Measurements from ENCODE around the gene LIN28B.

The LIN28B gene

DNA sequence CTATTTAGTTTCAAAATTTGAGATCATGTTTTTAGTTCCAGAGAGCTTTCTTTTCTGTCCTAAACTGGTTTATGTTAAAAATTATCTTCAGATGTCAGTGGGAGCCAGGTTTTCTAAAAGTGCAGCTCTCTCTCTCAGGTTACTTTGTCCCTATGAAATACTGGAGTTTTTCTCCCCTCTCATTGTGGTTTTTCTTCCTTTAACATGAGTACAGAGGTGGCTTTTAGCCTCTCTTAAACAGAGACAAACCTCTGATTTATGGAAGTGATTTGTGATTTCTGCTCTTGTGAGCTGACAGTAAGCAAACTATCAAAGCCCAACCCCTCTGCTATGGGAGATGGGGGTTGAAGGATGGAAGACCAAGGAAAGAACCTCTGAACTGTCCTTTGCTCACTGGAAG, 85.7 kb downstream of the LIN28B start:
- Histone ChIP-seq H4K20me1 (ENCODE audit: insufficient read depth) (no peaks in the 10 kb centered on the region), H3K79me2 (ENCODE audit: insufficient read depth, low read depth) (no peaks in the 10 kb centered on the region), H2AFZ (ENCODE audit: low read depth) (no peak overlapping the region), H3K4me1 (ENCODE audit: low read depth, poor library complexity, severe bottlenecking) (no peaks in the 10 kb centered on the region), H3K4me2 (no peak overlapping the region), H3K27ac (no peak overlapping the region), H3K27me3 (ENCODE audit: insufficient read depth, low read depth) (no peaks in the 10 kb centered on the region), H3K9ac (no peak overlapping the region), H3K4me3 (IDR thresholded peaks at IDR 0.05; ENCODE audit: insufficient read depth, low read depth, low read length) (no peak overlapping the region), H3K36me3 (ENCODE audit: insufficient read depth) (no peaks in the 10 kb centered on the region)
- TF ChIP-seq, protein P1, sequence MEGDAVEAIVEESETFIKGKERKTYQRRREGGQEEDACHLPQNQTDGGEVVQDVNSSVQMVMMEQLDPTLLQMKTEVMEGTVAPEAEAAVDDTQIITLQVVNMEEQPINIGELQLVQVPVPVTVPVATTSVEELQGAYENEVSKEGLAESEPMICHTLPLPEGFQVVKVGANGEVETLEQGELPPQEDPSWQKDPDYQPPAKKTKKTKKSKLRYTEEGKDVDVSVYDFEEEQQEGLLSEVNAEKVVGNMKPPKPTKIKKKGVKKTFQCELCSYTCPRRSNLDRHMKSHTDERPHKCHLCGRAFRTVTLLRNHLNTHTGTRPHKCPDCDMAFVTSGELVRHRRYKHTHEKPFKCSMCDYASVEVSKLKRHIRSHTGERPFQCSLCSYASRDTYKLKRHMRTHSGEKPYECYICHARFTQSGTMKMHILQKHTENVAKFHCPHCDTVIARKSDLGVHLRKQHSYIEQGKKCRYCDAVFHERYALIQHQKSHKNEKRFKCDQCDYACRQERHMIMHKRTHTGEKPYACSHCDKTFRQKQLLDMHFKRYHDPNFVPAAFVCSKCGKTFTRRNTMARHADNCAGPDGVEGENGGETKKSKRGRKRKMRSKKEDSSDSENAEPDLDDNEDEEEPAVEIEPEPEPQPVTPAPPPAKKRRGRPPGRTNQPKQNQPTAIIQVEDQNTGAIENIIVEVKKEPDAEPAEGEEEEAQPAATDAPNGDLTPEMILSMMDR (conservative IDR thresholded peaks at IDR 0.05; ENCODE audit: low read depth, low read length), result no peak

DNA sequence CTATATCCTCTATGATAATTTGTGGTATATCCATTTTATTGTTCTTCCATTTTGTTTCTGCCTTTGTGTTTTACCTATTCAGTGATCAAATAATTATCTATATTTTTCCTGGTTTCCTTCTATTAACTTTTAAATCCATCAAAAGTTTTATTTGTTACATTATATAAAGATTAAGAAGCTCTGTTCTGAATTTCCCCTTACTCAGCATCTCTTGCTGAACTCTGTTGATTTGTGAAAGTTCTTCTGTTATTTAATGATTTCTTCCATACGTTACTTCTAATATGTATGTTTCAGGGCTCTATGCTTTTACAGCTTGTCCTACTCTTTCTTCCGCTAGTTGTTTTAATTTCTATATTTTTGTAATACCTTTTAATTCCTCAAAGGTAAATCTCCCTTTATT, 87.1 kb downstream of the LIN28B start:
- no peak overlapping the region for H3K27ac ChIP-seq
- no peaks in the 10 kb centered on the region for H4K20me1 ChIP-seq (ENCODE audit: insufficient read depth)
- no peak overlapping the region for H3K4me3 ChIP-seq (IDR thresholded peaks at IDR 0.05; ENCODE audit: insufficient read depth, low read depth, low read length)
- TF ChIP-seq, protein P1 (conservative IDR thresholded peaks at IDR 0.05; ENCODE audit: low read depth, low read length), result no peak
- H3K79me2 ChIP-seq (ENCODE audit: insufficient read depth, low read depth), result no peaks in the 10 kb centered on the region
- no peak overlapping the region for H3K9ac ChIP-seq
- no peak overlapping the region for H3K4me2 ChIP-seq
- H3K36me3 ChIP-seq (ENCODE audit: insufficient read depth), result no peaks in the 10 kb centered on the region
- no peaks in the 10 kb centered on the region for H3K4me1 ChIP-seq (ENCODE audit: low read depth, poor library complexity, severe bottlenecking)
- H2AFZ ChIP-seq (ENCODE audit: low read depth), result no peak overlapping the region
- H3K27me3 ChIP-seq (ENCODE audit: insufficient read depth, low read depth), result no peaks in the 10 kb centered on the region

DNA sequence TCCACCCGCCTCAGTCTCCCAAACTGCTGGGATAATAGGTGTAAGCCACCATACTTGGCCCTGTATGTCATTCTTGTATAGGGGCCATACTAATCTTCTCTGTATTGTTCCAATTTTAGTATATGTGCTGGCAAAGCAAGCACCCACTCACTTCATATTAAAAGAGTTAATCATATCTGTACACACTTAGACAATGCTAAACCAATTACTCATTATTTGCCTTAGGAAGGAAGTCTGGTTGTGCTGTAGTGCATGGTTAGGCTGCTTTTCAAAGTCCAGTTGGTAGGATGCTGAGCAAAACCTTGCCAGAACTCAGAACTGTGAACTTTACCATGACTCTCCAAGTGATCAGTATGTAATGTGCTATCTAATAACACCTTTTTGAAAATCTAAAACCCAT, 88.6 kb downstream of the LIN28B start:
- TF ChIP-seq, protein P1 (conservative IDR thresholded peaks at IDR 0.05; ENCODE audit: low read depth, low read length), result no peak
- Histone ChIP-seq H3K4me2 (no peak overlapping the region), H3K9ac (no peak overlapping the region), H3K4me3 (IDR thresholded peaks at IDR 0.05; ENCODE audit: insufficient read depth, low read depth, low read length) (no peak overlapping the region), H4K20me1 (ENCODE audit: insufficient read depth) (no peaks in the 10 kb centered on the region), H3K27ac (no peak overlapping the region), H3K27me3 (ENCODE audit: insufficient read depth, low read depth) (no peaks in the 10 kb centered on the region), H2AFZ (ENCODE audit: low read depth) (no peak overlapping the region), H3K4me1 (ENCODE audit: low read depth, poor library complexity, severe bottlenecking) (no peaks in the 10 kb centered on the region), H3K79me2 (ENCODE audit: insufficient read depth, low read depth) (no peaks in the 10 kb centered on the region), H3K36me3 (ENCODE audit: insufficient read depth) (no peaks in the 10 kb centered on the region)

DNA sequence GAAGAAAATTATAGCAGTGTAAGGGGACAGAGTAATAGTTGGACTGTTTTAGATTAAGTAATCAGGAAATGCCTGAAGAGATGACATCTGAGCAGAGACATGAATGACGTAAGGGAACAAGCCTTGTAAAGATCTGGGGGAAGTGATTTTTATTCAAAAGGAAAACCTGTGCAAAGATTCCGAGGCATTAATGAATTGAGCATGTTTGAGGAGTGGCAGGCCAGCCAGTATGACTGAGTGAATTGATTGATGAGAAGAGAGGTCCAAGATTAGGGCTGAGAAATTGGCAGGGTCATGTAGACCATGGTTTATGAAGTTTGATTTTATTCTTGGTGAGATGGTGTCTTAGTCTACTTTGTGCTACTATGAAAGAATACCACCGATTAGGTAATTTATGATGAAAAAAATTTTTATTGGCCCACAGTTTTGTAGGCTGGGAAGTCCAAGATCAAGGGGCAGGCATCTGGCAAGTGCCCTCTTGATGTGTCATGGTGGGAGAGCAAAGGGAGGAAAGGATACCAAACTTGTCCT, 95.1 kb downstream of the LIN28B start:
- Histone ChIP-seq H3K79me2 (ENCODE audit: insufficient read depth, low read depth) (no peaks in the 10 kb centered on the region), H2AFZ (ENCODE audit: low read depth) (no peak overlapping the region), H3K36me3 (ENCODE audit: insufficient read depth) (no peaks in the 10 kb centered on the region), H3K4me2 (no peak overlapping the region), H3K4me3 (IDR thresholded peaks at IDR 0.05; ENCODE audit: insufficient read depth, low read depth, low read length) (no peak overlapping the region), H3K9ac (no peak overlapping the region), H3K27ac (no peak overlapping the region), H3K27me3 (ENCODE audit: insufficient read depth, low read depth) (no peaks in the 10 kb centered on the region), H4K20me1 (ENCODE audit: insufficient read depth) (no peaks in the 10 kb centered on the region), H3K4me1 (ENCODE audit: low read depth, poor library complexity, severe bottlenecking) (no peaks in the 10 kb centered on the region)
- TF ChIP-seq, protein P1 (conservative IDR thresholded peaks at IDR 0.05; ENCODE audit: low read depth, low read length), result no peak

All from KMS-11 (cell line).